SK-N-SH (cell line): ENCODE results near the gene UGT1A10. TPM values are rescaled to one million over a fixed set of nuclear protein-coding genes. Genes with fewer than 3 reads are reported as not detected.

Source experiments
- CTCF ChIA-PET: fragments of 300-600, 350-600 bp; formaldehyde crosslinking; extraction: SDS; loops from one replicate; lab custom pipeline; 2021; lab: Yijun Ruan, JAX
- POLR2A ChIA-PET: fragments of 350-600 bp; sonication (Branson Sonifier 250); formaldehyde crosslinking; extraction: SDS; loops from one replicate; lab custom pipeline; 2020; ENCODE audit warnings: antibody characterized with exemption, inconsistent platforms; lab: Yijun Ruan, JAX
- DNase-seq: peaks from one replicate; pipeline ENCODE4 v3.0.0; 2012
- H2AFZ ChIP-seq: fragments of 200-600 bp; sonication (generic); 2 replicates; pipeline ENCODE4 v1.8.1; 2016; ENCODE audit warnings: antibody characterized with exemption, mild to moderate bottlenecking, low read depth
- H3F3A ChIP-seq: fragments of 200-600 bp; sonication (generic); replicated peaks from 2 replicates; pipeline ENCODE3; 2016; ENCODE audit warnings: antibody characterized with exemption, mild to moderate bottlenecking; ENCODE audit not compliant: insufficient read depth
- H3K27ac ChIP-seq, 2 experiments: fragments of 200-500 bp in 1 of 2; fragments of 200-600 bp in 1 of 2; sonication (Bioruptor generic) in 1 of 2; sonication (generic), shearing (Covaris generic) in 1 of 2; 2 replicates each; pipeline versions ENCODE4 v1.5.1 to v1.6.1; 2014 to 2016; ENCODE audit warnings: low read depth in 2 of 2, inconsistent platforms in 1 of 2, low read length in 1 of 2, mild to moderate bottlenecking in 1 of 2, mixed read lengths in 1 of 2
- H3K27me3 ChIP-seq: fragments of 200-600 bp; sonication (generic), shearing (Covaris generic); 2 replicates; pipeline ENCODE4 v1.6.1; 2016; ENCODE audit warnings: mixed run types; ENCODE audit not compliant: insufficient read depth
- H3K36me3 ChIP-seq, 2 experiments: fragments of 200-500 bp in 1 of 2; fragments of 200-600 bp in 1 of 2; sonication (Bioruptor generic) in 1 of 2; sonication (generic) in 1 of 2; replicated peaks in 1 of 2; 2 replicates each; pipeline versions ENCODE3 to v1.5.1; 2014 to 2016; ENCODE audit warnings: low read length in 1 of 2, mild to moderate bottlenecking in 1 of 2; ENCODE audit not compliant: insufficient read depth in 2 of 2, control insufficient read depth in 1 of 2
- H3K4me1 ChIP-seq, 2 experiments: fragments of 200-500 bp in 1 of 2; fragments of 200-600 bp in 1 of 2; sonication (Bioruptor generic) in 1 of 2; sonication (generic), shearing (Covaris generic) in 1 of 2; 2 replicates each; pipeline versions ENCODE4 v1.5.1 to v1.6.1; 2014 to 2016; ENCODE audit warnings: low read depth in 1 of 2, low read length in 1 of 2, mixed run types in 1 of 2; ENCODE audit not compliant: insufficient read depth in 2 of 2, control insufficient read depth in 1 of 2
- H3K4me2 ChIP-seq: fragments of 200-600 bp; sonication (generic), shearing (Covaris generic); 2 replicates; pipeline ENCODE4 v1.6.1; 2017; ENCODE audit warnings: mixed run types
- H3K4me3 ChIP-seq, 2 experiments: fragments of 200-500 bp in 1 of 2; fragments of 200-600 bp in 1 of 2; sonication (Bioruptor generic) in 1 of 2; sonication (generic), shearing (Covaris generic) in 1 of 2; 2 replicates each; pipeline versions ENCODE4 v1.5.1 to v1.8.1; 2014 to 2016; ENCODE audit warnings: low read depth in 2 of 2, inconsistent platforms in 1 of 2, low read length in 1 of 2, mild to moderate bottlenecking in 1 of 2, mixed read lengths in 1 of 2, moderate library complexity in 1 of 2
- H3K79me2 ChIP-seq: fragments of 200-600 bp; sonication (generic); 2 replicates; pipeline ENCODE4 v1.8.1; 2017; ENCODE audit warnings: mild to moderate bottlenecking; ENCODE audit not compliant: insufficient read depth
- H3K9ac ChIP-seq: fragments of 200-600 bp; sonication (generic); 2 replicates; pipeline ENCODE4 v1.6.1; 2017; ENCODE audit warnings: mixed run types
- H3K9me2 ChIP-seq: fragments of 200-600 bp; sonication (generic); 2 replicates; pipeline ENCODE4 v1.6.1; 2017; ENCODE audit warnings: mixed run types
- H3K9me3 ChIP-seq: fragments of 200-600 bp; sonication (generic); 2 replicates; pipeline ENCODE4 v1.6.1; 2017; ENCODE audit warnings: mixed run types, mild to moderate bottlenecking, moderate library complexity
- H4K20me1 ChIP-seq: fragments of 200-600 bp; sonication (generic); 2 replicates; pipeline ENCODE4 v1.6.1; 2017; ENCODE audit warnings: mild to moderate bottlenecking, mixed run types; ENCODE audit not compliant: insufficient read depth
- CHD2 ChIP-seq: fragments of 150-350 bp; IDR thresholded peaks from 2 replicates; pipeline ENCODE4 v1.6.1; 2018; ENCODE audit warnings: low read length; ENCODE audit not compliant: partially characterized antibody
- EZH2phosphoT487 ChIP-seq: fragments of 200-600 bp; sonication (generic); IDR thresholded peaks from 2 replicates; pipeline ENCODE4 v1.6.1; 2017; ENCODE audit warnings: low read depth, mixed run types, mild to moderate bottlenecking, antibody characterized with exemption, moderate library complexity, borderline replicate concordance
- FOXJ3 ChIP-seq: sonication (generic); formaldehyde crosslinking; IDR thresholded peaks from 2 replicates; pipeline ENCODE4 v1.5.1; 2020; ENCODE audit warnings: mild to moderate bottlenecking, missing genetic modification reagents
- FOXM1 ChIP-seq: IDR thresholded peaks from 2 replicates; pipeline ENCODE4 v1.4.0; 2012; ENCODE audit warnings: low read depth, mild to moderate bottlenecking
- GABPA ChIP-seq: IDR thresholded peaks from 2 replicates; pipeline ENCODE4 v1.4.0; 2012; ENCODE audit warnings: low read depth, mild to moderate bottlenecking
- MEF2A ChIP-seq: IDR thresholded peaks from 2 replicates; pipeline ENCODE4 v1.4.0; 2012; ENCODE audit warnings: low read depth, borderline replicate concordance
- MXI1 ChIP-seq: IDR thresholded peaks from 2 replicates; pipeline ENCODE4 v1.6.1; 2012; ENCODE audit warnings: mild to moderate bottlenecking, low read depth, low read length, improper control_type of control experiment
- NFIC ChIP-seq: IDR thresholded peaks from 2 replicates; pipeline ENCODE4 v1.4.0; 2012; ENCODE audit warnings: borderline replicate concordance
- NRF1 ChIP-seq: IDR thresholded peaks from 2 replicates; pipeline ENCODE4 v1.6.1; 2012; ENCODE audit warnings: low read depth, mild to moderate bottlenecking, low read length
- POLR2AphosphoS5 ChIP-seq: IDR thresholded peaks from 2 replicates; pipeline ENCODE4 v1.6.1; 2012; ENCODE audit warnings: low read depth, low read length
- RAD21 ChIP-seq: IDR thresholded peaks from 2 replicates; pipeline ENCODE4 v1.6.1; 2012; ENCODE audit warnings: mild to moderate bottlenecking, low read length
- RCOR1 ChIP-seq: fragments of 150-350 bp; IDR thresholded peaks from 2 replicates; pipeline ENCODE4 v1.6.1; 2017; ENCODE audit warnings: antibody characterized with exemption, low read length
- RFX5 ChIP-seq: IDR thresholded peaks from 2 replicates; pipeline ENCODE4 v1.6.1; 2012; ENCODE audit warnings: mild to moderate bottlenecking, improper control_type of control experiment, low read length
- RXRA ChIP-seq: IDR thresholded peaks from 2 replicates; pipeline ENCODE4 v1.4.0; 2012; ENCODE audit warnings: low read depth, mild to moderate bottlenecking, borderline replicate concordance
- SMC3 ChIP-seq: IDR thresholded peaks from 2 replicates; pipeline ENCODE4 v1.6.1; 2012; ENCODE audit warnings: low read depth, low read length, improper control_type of control experiment
- TCF12 ChIP-seq: IDR thresholded peaks from 2 replicates; pipeline ENCODE4 v1.4.0; 2012
- USF1 ChIP-seq: IDR thresholded peaks from 2 replicates; pipeline ENCODE4 v1.4.0; 2012; ENCODE audit warnings: low read depth, borderline replicate concordance
- USF2 ChIP-seq: fragments of 150-350 bp; IDR thresholded peaks from 2 replicates; pipeline ENCODE4 v1.6.1; 2017; ENCODE audit warnings: antibody characterized with exemption, low read length, low read depth, borderline replicate concordance
- ZBTB33 ChIP-seq: IDR thresholded peaks from 2 replicates; pipeline ENCODE4 v1.4.0; 2012; ENCODE audit warnings: low read depth, borderline replicate concordance
- WGBS: methylation state at CpG from one replicate; pipeline ENCODE4 v1.1.6; 2017; ENCODE audit warnings: low lambda C conversion rate; 5-methylcytosine and 5-hydroxymethylcytosine counted together
- polyA plus RNA-seq, 3 experiments: library from polyadenylated mRNA; depleted of rRNA; stranded (reverse); fragments of >200 nt; gene quantifications; 2 replicates each; pipeline ENCODE4 v1.2.3, GENCODE V29; 2012

UGT1A10 gene
- polyA plus RNA-seq, 1 of the 3 experiments (the other 2 are of a cell fraction) = not detected

GRCh38 chr2:233817361-233817911 lies 181.2 kb downstream of the UGT1A10 start:
- 87% methylated on average over 3 of the region's 3 CpGs for WGBS
- H3K27me3 ChIP-seq = no peaks in the 10 kb centered on the region
- peaks cover 0 to 3% of the 10 kb centered on the region in 2 experiments; a peak in 1 of 4 replicates for H3K4me1 ChIP-seq
- H3K9ac ChIP-seq = no peak overlapping the region
- H3K36me3 ChIP-seq = no peaks in the 10 kb centered on the region
- H2AFZ ChIP-seq = no peak overlapping the region
- H3K9me3 ChIP-seq = no peaks in the 10 kb centered on the region
- H3K9me2 ChIP-seq = no peaks in the 10 kb centered on the region
- no peak overlapping the region for H3K4me3 ChIP-seq
- no peak overlapping the region for H3K27ac ChIP-seq
- H3F3A ChIP-seq = no peaks in the 10 kb centered on the region
- no peak for DNase-seq
- H3K79me2 ChIP-seq = no peaks in the 10 kb centered on the region
- TF ChIP-seq MXI1 (no peak), CHD2 (no peak), RFX5 (no peak), FOXJ3 (CRISPR knock-in tag) (no peak), RCOR1 (no peak), TCF12 (no peak), FOXM1 (no peak), ZBTB33 (no peak), USF1 (no peak), POLR2AphosphoS5 (no peak), RXRA (no peak), SMC3 (no peak), NRF1 (no peak), NFIC (no peak), EZH2phosphoT487 (no peak), USF2 (no peak), MEF2A (no peak), GABPA (no peak), RAD21 (no peak)
- TF ChIP-seq, all 33 proteins: peak for 0
- Histone ChIP-seq H3K4me2 (no peak overlapping the region), H4K20me1 (no peaks in the 10 kb centered on the region)
- ChIA-PET CTCF (interaction anchor here (1.5 kb wide), 1 partner anchor 15 kb away, joined by 5 read pairs; no protein-coding TSS in a partner anchor), POLR2A (no interaction called here)
